Activated CD8-positive, alpha-beta memory T cell treated with anti-CD3 and anti-CD28 coated beads, Interleukin-2, amount 50 U/mL, for 24 hours (primary cell): ENCODE data around the gene CHRFAM7A.
"Not testable (repeated sequence)": the region's sequence is repeated elsewhere in the genome, so short reads cannot be mapped to it uniquely, and the experiment has no call there.

ENCODE experiments used
- DNase-seq: peaks from one replicate; pipeline ENCODE4 v3.0.0-alpha.2; 2020; ENCODE audit errors: extremely low read depth

CHRFAM7A gene

GRCh38 chr15:30321063-30321462 lies 72.3 kb downstream of the CHRFAM7A start:
- DNase-seq: not testable (repeated sequence)

- DNase-seq: not testable (repeated sequence)
Observed at GRCh38 chr15:30315704-30316103, 77.6 kb downstream of the CHRFAM7A start.

- DNase-seq: not testable (repeated sequence)
Observed at GRCh38 chr15:30310575-30310974, 82.8 kb downstream of the CHRFAM7A start.
